Neural cell (in vitro differentiated cells): ENCODE results near the gene ROBO1.

Experiments used
- CTCF ChIP-seq: fragments of 450-650 bp; IDR thresholded peaks from 2 replicates; pipeline ENCODE4 v1.5.1; 2014; ENCODE audit warnings: antibody characterized with exemption, mild to moderate bottlenecking, moderate library complexity; ENCODE audit not compliant: poor library complexity, severe bottlenecking
- EP300 ChIP-seq: fragments of 450-650 bp; conservative IDR thresholded peaks from 2 replicates; pipeline ENCODE4 v1.6.1; 2014; ENCODE audit warnings: antibody characterized with exemption, mild to moderate bottlenecking, moderate library complexity; ENCODE audit not compliant: poor library complexity, severe bottlenecking
- EZH2 ChIP-seq: fragments of 200-600, 300-800 bp; shearing (Covaris generic), sonication (generic); IDR thresholded peaks from 2 replicates; pipeline ENCODE4 v1.6.1; 2014; ENCODE audit warnings: antibody characterized with exemption, low read length, borderline replicate concordance, mild to moderate bottlenecking; ENCODE audit not compliant: insufficient read depth, poor library complexity, severe bottlenecking
- MXI1 ChIP-seq: fragments of 450-650 bp; conservative IDR thresholded peaks from 2 replicates; pipeline ENCODE4 v1.6.1; 2014; ENCODE audit warnings: antibody characterized with exemption, mild to moderate bottlenecking; ENCODE audit not compliant: poor library complexity, severe bottlenecking
- POLR2AphosphoS5 ChIP-seq: IDR thresholded peaks from 2 replicates; pipeline ENCODE4 v1.6.1; 2012
- SMC3 ChIP-seq: fragments of 450-650 bp; conservative IDR thresholded peaks from 2 replicates; pipeline ENCODE4 v1.6.1; 2014; ENCODE audit warnings: antibody characterized with exemption, mild to moderate bottlenecking, moderate library complexity; ENCODE audit not compliant: poor library complexity
- TAF1 ChIP-seq: IDR thresholded peaks from 2 replicates; pipeline ENCODE4 v1.6.1; 2012; ENCODE audit warnings: low read depth

- TF ChIP-seq CTCF (no peak), EZH2 (no peak), SMC3 (no peak), POLR2AphosphoS5 (no peak), EP300 (no peak), MXI1 (no peak), TAF1 (no peak)
These were observed 1045.8 kb downstream of the ROBO1 start for GRCh38 chr3:78721771-78722543.
